Neural crest cell (in vitro differentiated cells): ENCODE data around the gene MEFV. TPM values are rescaled to one million over a fixed set of nuclear protein-coding genes. Genes with fewer than 3 reads are reported as not detected.
A peak's percentile ranks its signal among the peaks of the same experiment; 100 is the strongest.

ENCODE experiments used
- DNase-seq: peaks from one replicate; pipeline ENCODE4 v3.0.0; 2021; ENCODE audit warnings: low read depth, mixed read lengths, low spot score
- H3K27ac Mint-ChIP-seq: one replicate; pipeline ENCODE4 v1.8.0; 2021; ENCODE audit warnings: mild to moderate bottlenecking, mixed read lengths; ENCODE audit not compliant: unreplicated experiment
- H3K27me3 Mint-ChIP-seq: 2 replicates; pipeline ENCODE4 v1.8.0; 2021; ENCODE audit warnings: low read depth, mild to moderate bottlenecking, mixed read lengths
- H3K36me3 Mint-ChIP-seq: 2 replicates; pipeline ENCODE4 v1.8.0; 2021; ENCODE audit warnings: low read depth, mild to moderate bottlenecking, mixed read lengths
- H3K4me1 Mint-ChIP-seq: 2 replicates; pipeline ENCODE4 v1.8.0; 2021; ENCODE audit warnings: mixed read lengths
- H3K4me3 Mint-ChIP-seq: one replicate; pipeline ENCODE4 v1.8.0; 2021; ENCODE audit warnings: mild to moderate bottlenecking, mixed read lengths
- H3K9me3 Mint-ChIP-seq: 2 replicates; pipeline ENCODE4 v1.8.0; 2021; ENCODE audit warnings: mixed read lengths
- total RNA-seq: library from RNA; stranded (reverse); gene quantifications from 2 replicates; pipeline ENCODE4 v1.2.1, GENCODE V29; 2021
- TF ChIP-seq, protein P1 (sequence below): fragments of 200-600 bp; sonication (generic); conservative IDR thresholded peaks from 2 replicates; pipeline ENCODE4 v1.5.0; 2021; ENCODE audit warnings: antibody characterized with exemption, mild to moderate bottlenecking

MEFV gene
- total RNA-seq, 1 donor from 2014 or later: not detected

GRCh38 chr16:3283543-3284447 is 27.4 kb upstream of the MEFV start:
- H3K36me3 Mint-ChIP-seq: peaks cover 41% of the 10 kb centered on the region
- H3K9me3 Mint-ChIP-seq: peaks cover 7% of the 10 kb centered on the region
- no peak for DNase-seq

DNA sequence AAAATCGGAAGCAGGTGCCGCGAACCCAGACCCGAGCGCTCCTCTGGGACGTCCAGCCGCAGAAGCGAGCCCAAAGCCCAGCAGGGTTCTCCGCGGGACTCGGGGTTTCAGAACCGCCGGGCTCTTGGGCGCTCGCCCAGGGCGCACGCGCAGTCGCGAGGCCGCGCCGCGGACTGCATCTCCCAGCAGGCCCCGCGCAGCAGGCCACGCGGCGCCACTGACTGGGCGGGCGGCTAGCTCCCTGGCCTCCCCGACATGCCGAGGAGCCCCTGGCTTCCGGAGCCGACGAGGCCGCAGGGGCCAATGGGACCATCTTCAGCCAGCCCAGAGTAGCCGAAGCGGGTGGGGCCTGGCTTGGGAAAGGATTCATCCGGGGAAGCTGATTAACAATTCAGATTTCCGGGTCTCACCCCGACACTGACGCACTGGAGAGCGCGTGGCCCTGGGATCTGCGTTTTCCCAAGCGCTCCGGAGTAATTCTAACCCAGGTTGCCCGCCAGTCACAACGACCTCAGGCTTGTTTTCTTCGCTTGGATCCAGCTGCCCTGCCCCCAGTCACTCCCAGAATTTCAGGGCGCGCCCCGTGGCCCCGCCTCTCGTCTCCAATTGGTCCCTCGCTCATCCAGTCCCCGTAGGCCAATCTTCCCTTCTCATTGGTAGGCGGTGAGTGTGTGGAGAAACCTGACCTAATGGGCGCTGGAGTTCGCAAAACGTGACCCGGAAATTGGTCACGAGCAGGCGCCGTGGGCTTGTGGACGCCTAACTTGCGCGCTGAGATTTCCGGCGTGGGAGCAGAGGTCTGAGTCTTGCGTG is 26.5 kb upstream of the MEFV start, which contains the start of gene ZNF263:
Gene ZNF263 (plus strand): TSS at position 762 of the 813 bp plus-strand sequence. CDS start 328 bp downstream, outside the sequence.
- Mint-ChIP-seq H3K9me3 (peaks cover 4% of the 10 kb centered on the region), H3K27ac (peak within 1 kb of the TSS; percentile 98), H3K4me3 (peak within 1 kb of the TSS; percentile 95), H3K36me3 (peaks cover 32% of the 10 kb centered on the region), H3K4me1 (peaks cover 27% of the 10 kb centered on the region), H3K27me3 (peaks cover 14% of the 10 kb centered on the region)
- TF ChIP-seq, protein P1, sequence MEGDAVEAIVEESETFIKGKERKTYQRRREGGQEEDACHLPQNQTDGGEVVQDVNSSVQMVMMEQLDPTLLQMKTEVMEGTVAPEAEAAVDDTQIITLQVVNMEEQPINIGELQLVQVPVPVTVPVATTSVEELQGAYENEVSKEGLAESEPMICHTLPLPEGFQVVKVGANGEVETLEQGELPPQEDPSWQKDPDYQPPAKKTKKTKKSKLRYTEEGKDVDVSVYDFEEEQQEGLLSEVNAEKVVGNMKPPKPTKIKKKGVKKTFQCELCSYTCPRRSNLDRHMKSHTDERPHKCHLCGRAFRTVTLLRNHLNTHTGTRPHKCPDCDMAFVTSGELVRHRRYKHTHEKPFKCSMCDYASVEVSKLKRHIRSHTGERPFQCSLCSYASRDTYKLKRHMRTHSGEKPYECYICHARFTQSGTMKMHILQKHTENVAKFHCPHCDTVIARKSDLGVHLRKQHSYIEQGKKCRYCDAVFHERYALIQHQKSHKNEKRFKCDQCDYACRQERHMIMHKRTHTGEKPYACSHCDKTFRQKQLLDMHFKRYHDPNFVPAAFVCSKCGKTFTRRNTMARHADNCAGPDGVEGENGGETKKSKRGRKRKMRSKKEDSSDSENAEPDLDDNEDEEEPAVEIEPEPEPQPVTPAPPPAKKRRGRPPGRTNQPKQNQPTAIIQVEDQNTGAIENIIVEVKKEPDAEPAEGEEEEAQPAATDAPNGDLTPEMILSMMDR: no peak
- peak; percentile 83 for DNase-seq

More at GRCh38 chr16:3283543-3284447, 27.4 kb upstream of the MEFV start:
- H3K27me3 Mint-ChIP-seq: peaks cover 9% of the 10 kb centered on the region
- TF ChIP-seq, protein P1: no peak
- H3K27ac Mint-ChIP-seq: peak overlapping the region; percentile 98
- peak overlapping the region; percentile 95 for H3K4me3 Mint-ChIP-seq
- H3K4me1 Mint-ChIP-seq: peaks cover 27% of the 10 kb centered on the region

GRCh38 chr16:3282103-3282729 is 25.8 kb upstream of the MEFV start:
- Mint-ChIP-seq H3K9me3 (no peaks in the 10 kb centered on the region), H3K27me3 (peaks cover 21% of the 10 kb centered on the region), H3K4me3 (peak overlapping the region; percentile 95), H3K4me1 (peaks cover 27% of the 10 kb centered on the region), H3K27ac (peak overlapping the region; percentile 94), H3K36me3 (peaks cover 27% of the 10 kb centered on the region)
- TF ChIP-seq, protein P1: no peak
- no peak for DNase-seq

DNA sequence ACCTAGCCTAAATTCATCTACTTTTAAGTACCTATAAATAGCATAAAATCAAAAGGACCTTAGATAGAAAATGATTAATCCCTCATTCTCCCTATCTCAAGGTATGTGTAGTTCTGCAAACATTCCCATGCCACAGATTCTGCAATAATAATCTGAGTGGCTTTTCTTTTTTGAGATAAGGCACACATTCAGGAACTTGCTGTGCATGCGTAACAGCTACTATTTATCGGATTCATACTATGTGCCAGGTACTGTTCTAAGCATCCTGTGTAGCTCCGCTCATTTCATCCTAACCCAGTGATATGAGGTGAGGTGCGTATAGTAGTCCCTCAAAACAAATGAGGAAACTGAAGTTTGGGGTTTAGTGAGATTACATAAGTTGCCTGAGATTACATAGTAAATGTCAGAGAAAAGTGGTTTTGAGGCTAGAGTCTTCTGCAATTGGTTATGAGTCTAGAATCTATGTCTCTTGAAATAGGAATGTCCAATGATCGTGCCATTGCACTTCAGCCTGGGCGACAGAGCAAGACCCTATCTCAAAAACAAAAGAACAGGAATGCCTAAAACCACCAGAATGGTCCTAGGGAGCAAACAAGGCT is 24.9 kb upstream of the MEFV start:
- no peak for DNase-seq
- H3K9me3 Mint-ChIP-seq: no peaks in the 10 kb centered on the region
- no peak overlapping the region for H3K27ac Mint-ChIP-seq
- peaks cover 27% of the 10 kb centered on the region for H3K4me1 Mint-ChIP-seq
- peaks cover 19% of the 10 kb centered on the region for H3K36me3 Mint-ChIP-seq
- peaks cover 30% of the 10 kb centered on the region for H3K27me3 Mint-ChIP-seq
- peak overlapping the region; percentile 95 for H3K4me3 Mint-ChIP-seq
- TF ChIP-seq, protein P1: no peak

GRCh38 chr16:3276679-3277078 is 20.2 kb upstream of the MEFV start:
- Mint-ChIP-seq H3K9me3 (peaks cover 5% of the 10 kb centered on the region), H3K27me3 (peaks cover 44% of the 10 kb centered on the region), H3K4me1 (peaks cover 12% of the 10 kb centered on the region), H3K4me3 (no peak overlapping the region), H3K36me3 (no peaks in the 10 kb centered on the region), H3K27ac (no peak overlapping the region)
- TF ChIP-seq, protein P1: no peak
- DNase-seq: no peak
